Measurements from ENCODE around the gene NCF1. TPM values are rescaled to one million over a fixed set of nuclear protein-coding genes. Genes with fewer than 3 reads are reported as not detected.
"Not testable (repeated sequence)": the region's sequence is repeated elsewhere in the genome, so short reads cannot be mapped to it uniquely, and the experiment has no call there.

NCF1 gene
- total RNA-seq, 1 donor from 2014 or later = 15.3 TPM

- ATAC-seq; DNase-seq (ENCODE audit: low spot score); intact Hi-C loops (cut with DNase I): not testable (repeated sequence)
Observed at GRCh38 chr7:74779053-74779452, 5.2 kb downstream of the NCF1 start.

- DNase-seq (ENCODE audit: low spot score); intact Hi-C loops (cut with DNase I); ATAC-seq: not testable (repeated sequence)
Observed at GRCh38 chr7:74781746-74782145, 7.9 kb downstream of the NCF1 start.

DNA sequence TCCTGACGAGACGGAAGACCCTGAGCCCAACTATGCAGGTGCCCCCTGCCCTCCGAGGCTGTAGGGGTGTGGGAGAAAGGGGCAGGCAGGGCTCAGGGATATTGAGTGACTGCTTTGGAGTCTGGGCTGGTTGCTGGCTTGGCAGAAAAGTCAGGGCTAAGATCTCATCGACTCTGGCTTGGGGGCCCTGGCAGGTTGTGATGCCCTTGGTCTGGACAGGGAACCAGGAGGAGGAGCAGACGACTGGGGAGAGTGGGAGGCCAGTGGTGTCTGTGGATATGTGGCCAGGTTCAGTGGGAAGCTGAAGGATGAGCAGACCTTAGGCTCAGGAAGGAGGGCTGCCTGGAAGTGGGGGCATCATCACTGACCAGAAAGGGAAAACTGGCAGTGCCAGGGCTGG is 9.8 kb downstream of the NCF1 start:
- DNase-seq (ENCODE audit: low spot score); intact Hi-C loops (cut with DNase I): not testable (repeated sequence)

GRCh38 chr7:74788369-74789150 is 14.7 kb downstream of the NCF1 start:
- ATAC-seq = peak; percentile 97
- DNase-seq (ENCODE audit: low spot score) = peak; percentile 98
- intact Hi-C loops (cut with DNase I) = not testable (repeated sequence)

More for the DNA sequence above, 9.8 kb downstream of the NCF1 start:
- ATAC-seq = not testable (repeated sequence)

DNA sequence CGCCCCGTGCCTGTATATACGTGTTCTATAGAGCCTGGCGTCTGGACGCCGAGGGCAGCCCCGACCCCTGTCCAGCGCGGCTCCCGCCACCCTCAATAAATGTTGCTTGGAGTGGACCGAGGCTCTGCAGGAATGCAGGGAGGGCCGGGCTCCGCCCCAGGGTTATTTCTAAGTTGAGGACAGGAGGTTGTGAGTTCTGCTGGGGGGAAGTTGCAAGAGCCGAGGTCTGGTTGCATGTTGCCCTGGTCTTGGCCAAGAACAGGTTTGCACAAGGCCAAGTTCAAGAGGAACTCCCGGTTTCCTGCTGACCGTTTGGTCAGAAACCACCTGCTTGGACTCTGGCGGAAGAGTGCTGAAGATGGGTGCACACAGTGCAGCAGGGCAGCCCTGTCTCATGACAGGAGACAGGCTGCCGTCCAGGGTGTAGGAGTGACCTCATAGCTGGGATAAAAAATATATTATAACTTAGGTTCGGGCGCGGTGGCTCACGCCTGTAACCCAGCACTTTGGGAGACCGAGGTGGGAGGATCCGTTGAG is 15.5 kb downstream of the NCF1 start:
- ATAC-seq = peak; percentile 31
- intact Hi-C loops (cut with DNase I); DNase-seq (ENCODE audit: low spot score): not testable (repeated sequence)

DNA sequence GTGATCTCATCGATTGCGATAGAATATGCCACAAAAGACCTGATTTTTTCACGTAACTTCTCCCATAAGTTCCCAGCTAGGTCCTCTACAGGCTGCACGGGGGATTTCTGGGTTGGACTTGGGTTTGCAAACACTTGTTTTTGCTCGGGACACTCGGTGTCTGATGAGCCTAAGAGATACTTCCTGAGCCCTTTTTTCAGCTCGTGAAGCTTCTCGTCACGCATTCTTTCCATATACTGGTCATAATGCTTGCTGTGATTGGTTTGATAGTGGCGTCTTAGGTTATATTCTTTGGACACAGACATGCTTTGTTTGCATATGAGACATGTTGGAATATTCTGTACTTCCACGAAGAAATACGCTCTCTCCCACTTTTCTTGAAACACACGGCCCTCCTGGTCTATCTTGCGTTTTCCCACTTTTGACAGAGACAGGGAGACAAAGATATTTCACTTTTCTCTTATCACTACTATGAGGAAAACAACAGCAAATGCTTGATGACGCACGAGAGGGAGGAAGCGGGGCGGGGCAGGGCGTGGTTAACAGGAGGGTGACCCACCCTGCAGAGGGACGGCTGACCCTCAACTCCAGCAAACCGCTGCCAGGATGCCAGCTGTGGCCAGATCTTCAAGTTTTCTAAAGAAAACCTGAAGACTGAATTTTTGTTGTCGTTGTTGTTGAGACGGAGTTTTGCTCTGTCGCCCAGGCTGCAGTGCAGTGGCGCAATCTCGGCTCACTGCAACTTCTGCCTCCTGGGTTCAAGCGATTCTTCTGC is 24.2 kb downstream of the NCF1 start:
- intact Hi-C loops (cut with DNase I); DNase-seq (ENCODE audit: low spot score); ATAC-seq: not testable (repeated sequence)

- intact Hi-C loops (cut with DNase I); DNase-seq (ENCODE audit: low spot score); ATAC-seq: not testable (repeated sequence)
Observed at GRCh38 chr7:74798644-74799043, 24.8 kb downstream of the NCF1 start.

- ATAC-seq; DNase-seq (ENCODE audit: low spot score); intact Hi-C loops (cut with DNase I): not testable (repeated sequence)
Observed at GRCh38 chr7:74815882-74816281, 42.1 kb downstream of the NCF1 start.

- ATAC-seq = peak; percentile 45
- DNase-seq (ENCODE audit: low spot score); intact Hi-C loops (cut with DNase I): not testable (repeated sequence)
Observed at GRCh38 chr7:74820146-74820805, 46.5 kb downstream of the NCF1 start.

DNA sequence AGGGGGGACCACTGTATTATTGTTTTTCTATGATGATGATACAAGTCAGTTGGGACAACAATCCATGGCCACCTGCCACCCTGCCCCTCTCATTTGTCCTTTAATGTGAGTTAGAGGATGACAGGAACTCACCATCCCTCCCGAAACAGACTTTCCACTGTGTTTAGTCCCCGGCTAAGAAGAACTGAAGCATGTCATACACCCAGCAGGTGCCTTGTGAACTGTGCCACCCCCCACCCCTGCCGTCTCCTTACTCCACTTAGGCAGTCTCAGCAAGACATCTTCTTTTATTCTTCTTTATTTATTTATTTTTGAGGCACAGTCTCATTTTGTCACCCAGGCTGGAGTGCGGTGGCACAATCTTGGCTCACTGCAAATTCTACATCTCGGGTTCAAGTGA is 47.4 kb downstream of the NCF1 start:
- DNase-seq (ENCODE audit: low spot score); intact Hi-C loops (cut with DNase I); ATAC-seq: not testable (repeated sequence)

DNA sequence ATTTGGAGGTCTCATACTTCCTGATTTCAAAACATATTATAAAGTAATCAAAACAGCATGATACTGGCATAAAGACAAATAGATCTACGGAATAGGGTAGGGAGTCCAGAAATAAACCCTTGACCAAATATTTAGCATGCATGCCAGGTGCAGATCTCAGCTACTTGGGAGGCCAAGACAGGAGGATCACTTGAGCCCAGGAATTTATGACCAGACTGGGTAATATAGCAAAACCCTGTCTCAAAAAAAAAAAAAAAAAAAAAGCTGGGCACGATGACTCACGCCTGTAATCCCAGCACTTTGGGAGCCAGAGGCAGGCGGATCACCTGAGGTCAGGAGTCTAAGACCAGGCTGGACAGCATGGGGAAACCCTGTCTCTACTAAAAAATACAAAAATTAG is 56.1 kb downstream of the NCF1 start:
- peak; percentile 68 for ATAC-seq
- intact Hi-C loops (cut with DNase I); DNase-seq (ENCODE audit: low spot score): not testable (repeated sequence)

- ATAC-seq; DNase-seq (ENCODE audit: low spot score); intact Hi-C loops (cut with DNase I): not testable (repeated sequence)
Observed at GRCh38 chr7:74830411-74830810, 56.6 kb downstream of the NCF1 start.

Other genes with a start within 250 kb of the NCF1 start
- gene GTF2I, start 116.3 kb upstream of the NCF1 start, total RNA-seq = 246 TPM
- 46.5 TPM for gene GTF2IRD2, start 77.6 kb downstream of the NCF1 start, total RNA-seq
- gene CASTOR2, start 190.7 kb downstream of the NCF1 start, total RNA-seq = 16.0 TPM

Measured in sciatic nerve (tissue), 2 donors.